Measurements from ENCODE around the gene ZNF385B.

DNA sequence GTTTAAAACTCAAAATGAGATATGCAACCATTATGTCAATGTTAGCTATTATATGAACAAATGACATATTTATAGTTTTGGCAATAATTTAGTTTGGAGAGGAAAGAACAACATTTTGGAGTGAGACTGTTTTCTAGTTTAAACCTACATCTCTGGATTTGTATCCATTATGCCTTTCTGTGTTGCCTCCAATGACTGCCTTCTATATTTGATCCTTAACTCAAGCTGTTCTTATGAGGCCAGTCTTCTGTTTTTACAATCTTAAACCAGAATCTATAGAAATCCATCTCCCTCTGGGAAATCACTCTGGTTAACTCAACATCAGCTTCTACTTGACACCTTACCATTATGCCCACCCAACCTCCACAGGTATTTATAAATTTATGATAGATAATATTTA is 67.5 kb downstream of the ZNF385B start:
- no peak for TF ChIP-seq CTCF (IDR thresholded peaks at IDR 0.05)
- no peak for TF ChIP-seq POLR2AphosphoS5 (IDR thresholded peaks at IDR 0.05)

Data from stomach (tissue), 4 donors.